K562 (cell line): ENCODE results near the gene NRXN3. TPM values are rescaled to one million over a fixed set of nuclear protein-coding genes. Genes with fewer than 3 reads are reported as not detected.

Source experiments
- ATAC-seq: fragments of 200-7000 bp; cut with Tn5 transposase; 3 replicates; pipeline ENCODE4 v1.9.1; 2020; ENCODE audit warnings: moderate library complexity
- BruUV-seq: library from RNA; stranded (reverse); fragments of 400-500 nt; replicated peaks from 2 replicates; lab custom pipeline; 2021; lab: Mats Ljungman, UMichigan
- CTCF ChIA-PET: fragments of 300-600 bp; formaldehyde crosslinking; extraction: SDS; loops from one replicate; lab custom pipeline; 2021; ENCODE audit warnings: low intra/inter-chr PET ratio; lab: Yijun Ruan, JAX
- POLR2A ChIA-PET: fragments of 300-600, 350-650 bp; sonication (Branson Sonifier 250); formaldehyde crosslinking; extraction: SDS; loops from one replicate; lab custom pipeline; 2021; ENCODE audit warnings: antibody characterized with exemption, inconsistent platforms; lab: Yijun Ruan, JAX
- DNase-seq, 4 experiments: peaks; one replicate each; pipeline versions ENCODE4 v3.0.0 to v3.0.0-alpha.2; 2011 to 2018; ENCODE audit warnings: low spot score in 3 of 4, mixed read lengths in 3 of 4; ENCODE audit errors: extremely low read depth in 1 of 4
- FAIRE-seq: peaks from 2 replicates; lab custom pipeline; 2011; peaks lifted over from hg19 to GRCh38; lab: Jason Lieb, UNC
- H2AFZ ChIP-seq: 2 replicates; pipeline ENCODE4 v1.6.0; 2011; ENCODE audit warnings: low read depth, low read length, control low read depth, inconsistent platforms
- H3K27ac ChIP-seq: fragments of 200-600 bp; 3 replicates; pipeline ENCODE4 v1.8.0; 2011; ENCODE audit warnings: low read depth, mild to moderate bottlenecking, control low read depth, inconsistent platforms, low read length, moderate library complexity, mixed read lengths; ENCODE audit errors: extremely low read depth
- H3K27me3 ChIP-seq, 2 experiments: fragments of 300-600 bp in 1 of 2; 2 replicates in 1 of 2; 3 replicates in 1 of 2; pipeline versions ENCODE4 v1.6.0 to v1.8.0; 2011; ENCODE audit warnings: inconsistent platforms in 2 of 2, low read length in 2 of 2, mild to moderate bottlenecking in 1 of 2, mixed read lengths in 1 of 2, moderate library complexity in 1 of 2; ENCODE audit not compliant: control insufficient read depth in 2 of 2, insufficient read depth in 2 of 2
- H3K36me3 ChIP-seq: fragments of 300-600 bp; 3 replicates; pipeline ENCODE4 v1.8.0; 2011; ENCODE audit warnings: mild to moderate bottlenecking, low read length, inconsistent platforms; ENCODE audit not compliant: control insufficient read depth, insufficient read depth
- H3K4me1 ChIP-seq, 2 experiments: fragments of 200-600 bp in 1 of 2; replicated peaks in 1 of 2; 2 replicates in 1 of 2; 3 replicates in 1 of 2; pipeline versions ENCODE4 v1.5.1 to v1.8.0; 2011; ENCODE audit warnings: inconsistent platforms in 2 of 2, low read length in 2 of 2, mild to moderate bottlenecking in 1 of 2, mixed read lengths in 1 of 2, moderate library complexity in 1 of 2; ENCODE audit not compliant: control insufficient read depth in 2 of 2, insufficient read depth in 2 of 2
- H3K4me2 ChIP-seq: 2 replicates; pipeline ENCODE4 v1.6.1; 2011; ENCODE audit warnings: low read length, control low read depth, inconsistent platforms, mixed read lengths; ENCODE audit not compliant: insufficient read depth
- H3K4me3 ChIP-seq: fragments of 200-600 bp; sonication (generic), shearing (Covaris generic); 2 replicates; pipeline ENCODE4 v1.5.1; 2016; ENCODE audit warnings: control low read depth, inconsistent platforms
- H3K79me2 ChIP-seq: fragments of 200-600 bp; 3 replicates; pipeline ENCODE4 v1.8.0; 2011; ENCODE audit warnings: low read length, inconsistent platforms; ENCODE audit not compliant: control insufficient read depth, insufficient read depth
- H3K9ac ChIP-seq, 2 experiments: 2 replicates each; pipeline versions ENCODE4 v1.6.0 to v1.6.1; 2011; ENCODE audit warnings: low read depth in 2 of 2, low read length in 2 of 2, control low read depth in 1 of 2, inconsistent platforms in 1 of 2, mild to moderate bottlenecking in 1 of 2, mixed read lengths in 1 of 2; ENCODE audit not compliant: insufficient read depth in 1 of 2
- H3K9me1 ChIP-seq: one replicate; pipeline ENCODE4 v1.6.0; 2011; ENCODE audit warnings: inconsistent platforms, mild to moderate bottlenecking, low read length, moderate library complexity; ENCODE audit not compliant: control insufficient read depth, insufficient read depth
- H3K9me3 ChIP-seq: replicated peaks from 2 replicates; pipeline ENCODE4 v1.5.1; 2011; ENCODE audit warnings: low read depth, low read length, inconsistent platforms; ENCODE audit not compliant: control insufficient read depth, insufficient read depth
- H4K20me1 ChIP-seq: replicated peaks from 2 replicates; pipeline ENCODE4 v1.6.1; 2011; ENCODE audit warnings: low read length, inconsistent platforms, mixed read lengths; ENCODE audit not compliant: control insufficient read depth, insufficient read depth
- DPF2 ChIP-seq: fragments of 450-650 bp; IDR thresholded peaks from 2 replicates; pipeline ENCODE4 v1.6.1; 2016
- NCOA1 ChIP-seq: fragments of 450-650 bp; IDR thresholded peaks from 2 replicates; pipeline ENCODE4 v1.6.1; 2016; ENCODE audit warnings: low read depth
- NRF1 ChIP-seq, 2 experiments: fragments of 450-650 bp; IDR thresholded peaks in 1 of 2; conservative IDR thresholded peaks in 1 of 2; 2 replicates each; pipeline ENCODE4 v1.6.1; 2014; ENCODE audit warnings: mild to moderate bottlenecking in 2 of 2
- SIRT6 ChIP-seq: IDR thresholded peaks from one replicate; pipeline ENCODE4 v1.6.1; 2012; ENCODE audit warnings: low read depth, mild to moderate bottlenecking, control low read depth, inconsistent platforms, low read length, moderate library complexity
- SMARCA4 ChIP-seq: fragments of 450-650 bp; IDR thresholded peaks from 2 replicates; pipeline ENCODE4 v1.6.1; 2016
- ZBTB8A ChIP-seq: fragments of 450-650 bp; IDR thresholded peaks from 2 replicates; pipeline ENCODE4 v1.6.1; 2018; ENCODE audit warnings: mild to moderate bottlenecking, moderate library complexity; ENCODE audit not compliant: partially characterized antibody
- ZNF318 ChIP-seq, 2 experiments: fragments of 450-650 bp; IDR thresholded peaks; 2 replicates each; pipeline ENCODE4 v1.6.1; 2016; ENCODE audit warnings: mild to moderate bottlenecking in 2 of 2, borderline replicate concordance in 1 of 2, low read depth in 1 of 2, moderate library complexity in 1 of 2
- ZSCAN29 ChIP-seq: fragments of 450-650 bp; IDR thresholded peaks from 2 replicates; pipeline ENCODE4 v1.6.1; 2017
- WGBS: fragments of 100-300 bp; shearing (Covaris generic); methylation state at CpG from one replicate; pipeline ENCODE4 v1.1.6; 2016; ENCODE audit warnings: low coverage, mixed read lengths; ENCODE audit not compliant: insufficient coverage; ENCODE audit errors: missing lambda C conversion rate; 5-methylcytosine and 5-hydroxymethylcytosine counted together
- in situ Hi-C: fragments of 300-500 bp; cut with MboI; formaldehyde crosslinking; loops from 4 replicates; pipeline ENCODE4 v1.15.0; 2018; ENCODE audit warnings: inconsistent platforms, mixed read lengths
- intact Hi-C: fragments of 100-400 bp; cut with micrococcal nuclease; formaldehyde crosslinking; loops from 2 replicates; pipeline ENCODE4 v1.14.2; 2022
- polyA plus RNA-seq, 8 experiments: library from polyadenylated mRNA; depleted of rRNA in 4 of 8; stranded (reverse) in 5 of 8; unstranded in 3 of 8; fragments of >200 nt; fragmentation: Nextera tagmentation in 2 of 8; fragmentation: Illumina TruSeq in 1 of 8; extraction: Ambion mirVana in 2 of 8; extraction: Trizol in 1 of 8; gene quantifications; 2 replicates each; pipeline versions ENCODE4 v1.2.1 to v1.2.3, GENCODE V29; 2011 to 2014; ENCODE audit warnings: inconsistent platforms in 1 of 8, missing spikeins in 1 of 8
- total RNA-seq, 7 experiments: library from RNA; depleted of rRNA in 6 of 7; stranded (reverse); fragments of >200 nt in 6 of 7; fragmentation: Illumina TruSeq in 2 of 7; extraction: Trizol in 2 of 7; gene quantifications; 2 replicates each; pipeline versions ENCODE4 v1.2.1 to v1.2.3, GENCODE V29; 2011 to 2021; ENCODE audit warnings: low replicate concordance in 1 of 7

Gene NRXN3
- total and polyA plus RNA-seq, 9 of the 15 experiments (the other 6 are each of a cell fraction or from before 2014, with no cell fraction given): 0.09 TPM; not detected in 8

- 0% methylated on average over 2 of the region's 2 CpGs for WGBS
- DNase-seq: no peak
- Histone ChIP-seq H3K27me3 (no peaks in the 10 kb centered on the region), H3K4me2 (no peak overlapping the region), H3K4me1 (no peaks in the 10 kb centered on the region), H3K9me3 (no peaks in the 10 kb centered on the region), H3K27ac (no peak overlapping the region), H3K9me1 (no peaks in the 10 kb centered on the region), H4K20me1 (no peaks in the 10 kb centered on the region), H3K4me3 (no peak overlapping the region), H3K79me2 (no peaks in the 10 kb centered on the region), H3K36me3 (no peaks in the 10 kb centered on the region), H3K9ac (no peak overlapping the region), H2AFZ (no peak overlapping the region)
- intact Hi-C loops: no loop called here
- ChIA-PET POLR2A (no interaction called here), CTCF (no interaction called here)
- BruUV-seq: no TSS peak
- in situ Hi-C loops: no loop called here
- TF ChIP-seq NCOA1 (no peak), SMARCA4 (no peak)
- no peak for FAIRE-seq
- no peak for ATAC-seq
Measured at GRCh38 chr14:79663453-79663852, 1493.3 kb downstream of the NRXN3 start.

- WGBS: 2% methylated on average over 3 of the region's 3 CpGs
- no peak overlapping the region for H3K27ac ChIP-seq
- H3K27me3 ChIP-seq: no peaks in the 10 kb centered on the region
- intact Hi-C loops: no loop called here
- H2AFZ ChIP-seq: no peak overlapping the region
- ATAC-seq (no peak), DNase-seq (no peak), FAIRE-seq (no peak)
- in situ Hi-C loops: no loop called here
- H4K20me1 ChIP-seq: no peaks in the 10 kb centered on the region
- H3K79me2 ChIP-seq: no peaks in the 10 kb centered on the region
- H3K9me1 ChIP-seq: no peaks in the 10 kb centered on the region
- no peak overlapping the region for H3K9ac ChIP-seq
- no peak overlapping the region for H3K4me2 ChIP-seq
- no peaks in the 10 kb centered on the region for H3K36me3 ChIP-seq
- no peak overlapping the region for H3K4me3 ChIP-seq
- POLR2A ChIA-PET: no interaction called here
- BruUV-seq: no TSS peak
- CTCF ChIA-PET: no interaction called here
- no peaks in the 10 kb centered on the region for H3K4me1 ChIP-seq
- no peaks in the 10 kb centered on the region for H3K9me3 ChIP-seq
- TF ChIP-seq SIRT6: no peak
- no peak for TF ChIP-seq DPF2
- no peak for TF ChIP-seq ZNF318 (IDR thresholded peaks at IDR 0.05; ENCODE audit: borderline replicate concordance in 1 of 2, low read depth in 1 of 2)
- no peak for TF ChIP-seq ZBTB8A
- TF ChIP-seq NRF1 (conservative IDR thresholded peaks at IDR 0.05 in 1 of 2, IDR thresholded peaks at IDR 0.05 in 1 of 2): no peak
- TF ChIP-seq ZSCAN29: no peak
Measured at GRCh38 chr14:79665556-79665955, 1495.4 kb downstream of the NRXN3 start.
